Lung (tissue), 12 donors: Measurements from ENCODE around the gene CPNE1. TPM values are rescaled to one million over a fixed set of nuclear protein-coding genes. Genes with fewer than 3 reads are reported as not detected.

Experiments
- ATAC-seq: fragments of 200-7000 bp; cut with Tn5 transposase; one replicate; pipeline ENCODE4 v1.9.1; 2020; ENCODE audit warnings: moderate number of reproducible peaks; ENCODE audit not compliant: insufficient read depth, low FRiP score
- DNase-seq, 3 donors: peaks; one replicate each; pipeline ENCODE4 v3.0.0-alpha.2; 2013 to 2017
- H3K27ac ChIP-seq, 2 donors: one replicate each; pipeline ENCODE4 v1.5.1; 2013; ENCODE audit warnings: mild to moderate bottlenecking in 2 of 2, moderate library complexity in 2 of 2, control low read depth in 1 of 2, inconsistent platforms in 1 of 2, low read depth in 1 of 2, low read length in 1 of 2
- H3K27me3 ChIP-seq, 3 donors: one replicate each; pipeline ENCODE4 v1.5.1; 2013; ENCODE audit warnings: low read length in 2 of 3; ENCODE audit not compliant: control insufficient read depth in 3 of 3, insufficient read depth in 3 of 3
- H3K36me3 ChIP-seq, 4 donors: one replicate each; pipeline ENCODE4 v1.5.1; 2013; ENCODE audit warnings: low read length in 4 of 4, mild to moderate bottlenecking in 1 of 4, moderate library complexity in 1 of 4; ENCODE audit not compliant: control insufficient read depth in 4 of 4, insufficient read depth in 4 of 4
- H3K4me1 ChIP-seq, 5 donors: one replicate each; pipeline ENCODE4 v1.5.1; 2013; ENCODE audit warnings: low read length in 5 of 5, mild to moderate bottlenecking in 2 of 5, moderate library complexity in 1 of 5; ENCODE audit not compliant: control insufficient read depth in 5 of 5, insufficient read depth in 5 of 5
- H3K4me3 ChIP-seq: one replicate; pipeline ENCODE4 v1.5.1; 2013; ENCODE audit warnings: mild to moderate bottlenecking, control low read depth, moderate library complexity
- H3K9ac ChIP-seq, 2 donors: one replicate each; pipeline ENCODE4 v1.5.1; 2013; ENCODE audit warnings: low read length in 2 of 2, control low read depth in 1 of 2; ENCODE audit not compliant: insufficient read depth in 1 of 2
- H3K9me3 ChIP-seq, 4 donors: one replicate each; pipeline ENCODE4 v1.5.1; 2013; ENCODE audit warnings: low read length in 3 of 4, mild to moderate bottlenecking in 1 of 4, moderate library complexity in 1 of 4; ENCODE audit not compliant: control insufficient read depth in 4 of 4, insufficient read depth in 3 of 4
- CTCF ChIP-seq: IDR thresholded peaks from 2 replicates; pipeline ENCODE4 v1.5.1; 2012; ENCODE audit warnings: mild to moderate bottlenecking; ENCODE audit errors: control extremely low read depth, extremely low read depth
- WGBS, 2 donors: extraction: QIAGEN DNeasy Blood & Tissue Kit; methylation state at CpG; one replicate each; pipeline ENCODE4 v1.1.7; 2013; 5-methylcytosine and 5-hydroxymethylcytosine counted together
- polyA plus RNA-seq, 2 donors: library from polyadenylated mRNA; stranded (reverse); fragments of 200-250 nt; gene quantifications; one replicate each; pipeline ENCODE4 v1.2.1, GENCODE V29; 2013
- total RNA-seq, 2 donors: library from RNA; depleted of rRNA in 1 of 2; stranded (reverse); fragments of >200 nt in 1 of 2; gene quantifications; one replicate each; pipeline ENCODE4 v1.2.1, GENCODE V29; 2014 to 2021
- donor health status: control.
- donor health status: control.
- donor health status: Bipolar disorder and iron deficiency.
- donor health status: healthy.
- donor health status: DM: yes; HTN: yes; CAD: no.

Gene CPNE1
- total and polyA plus RNA-seq, 4 donors = 91.9 to 180 (median 140) TPM

- Histone ChIP-seq H3K27me3 (no peaks in the 10 kb centered on the region), H3K4me3 (no peak overlapping the region), H3K27ac (no peak overlapping the region), H3K9ac (no peak overlapping the region), H3K9me3 (no peaks in the 10 kb centered on the region), H3K36me3 (peaks cover 9 to 32% (median 20%) of the 10 kb centered on the region in 4 donors), H3K4me1 (peaks cover 0 to 16% (median 3%) of the 10 kb centered on the region in 5 donors)
- DNase-seq (no peak), ATAC-seq (no peak)
- TF ChIP-seq CTCF = no peak
- WGBS, 2 donors = 92 to 95% methylated on average over 7 of the region's 7 CpGs
These were observed 36.0 kb upstream of the CPNE1 start for GRCh38 chr20:35700625-35701148.

- WGBS, 2 donors = 24 to 27% methylated on average over 6 of the region's 6 CpGs
- Histone ChIP-seq H3K36me3 (peaks cover 7 to 30% (median 16%) of the 10 kb centered on the region in 4 donors), H3K4me3 (peak overlapping the region; percentile 90), H3K27me3 (no peaks in the 10 kb centered on the region), H3K9me3 (no peaks in the 10 kb centered on the region), H3K4me1 (peaks cover 0 to 16% (median 3%) of the 10 kb centered on the region in 5 donors), H3K9ac (peak overlapping the region; percentile 78 to 97), H3K27ac (peak overlapping the region; percentile 89 to 98)
- no peak for TF ChIP-seq CTCF
- DNase-seq (no peak), ATAC-seq (no peak)
These were observed 35.4 kb upstream of the CPNE1 start for GRCh38 chr20:35699957-35700624.

- no peaks in the 10 kb centered on the region for H3K27me3 ChIP-seq
- peak within 1 kb of the TSS; percentile 89 to 98 for H3K27ac ChIP-seq
- TF ChIP-seq CTCF = peak; percentile 3
- peak within 1 kb of the TSS; percentile 90 for H3K4me3 ChIP-seq
- 0 to 1% methylated on average over 67 to 81 of the region's 81 CpGs for WGBS, 2 donors
- peak within 1 kb of the TSS; percentile 78 to 97 for H3K9ac ChIP-seq
- DNase-seq = peak; percentile 92 to 95 (median 93)
- peaks cover 5 to 23% (median 10%) of the 10 kb centered on the region in 4 donors for H3K36me3 ChIP-seq
- H3K9me3 ChIP-seq = no peaks in the 10 kb centered on the region
- peaks cover 0 to 16% (median 3%) of the 10 kb centered on the region in 5 donors for H3K4me1 ChIP-seq
- peak; percentile 96 for ATAC-seq
These were observed 34.6 kb upstream of the CPNE1 start, which contains the start of the genes NFS1 and ROMO1 for GRCh38 chr20:35699127-35699956. TSS of gene NFS1 (minus strand) at chr20:35699352. CDS start at chr20:35699288, 64 bp downstream. TSS of gene ROMO1 (plus strand) at chr20:35699405. CDS start at chr20:35699633, 228 bp downstream.
